ENCODE results near the gene LRBA. TPM values are rescaled to one million over a fixed set of nuclear protein-coding genes. Genes with fewer than 3 reads are reported as not detected.
A peak's percentile ranks its signal among the peaks of the same experiment; 100 is the strongest.

Gene LRBA
- total RNA-seq, 4 donors from 2014 or later = 8.5 to 18.0 (median 11.9) TPM

DNA sequence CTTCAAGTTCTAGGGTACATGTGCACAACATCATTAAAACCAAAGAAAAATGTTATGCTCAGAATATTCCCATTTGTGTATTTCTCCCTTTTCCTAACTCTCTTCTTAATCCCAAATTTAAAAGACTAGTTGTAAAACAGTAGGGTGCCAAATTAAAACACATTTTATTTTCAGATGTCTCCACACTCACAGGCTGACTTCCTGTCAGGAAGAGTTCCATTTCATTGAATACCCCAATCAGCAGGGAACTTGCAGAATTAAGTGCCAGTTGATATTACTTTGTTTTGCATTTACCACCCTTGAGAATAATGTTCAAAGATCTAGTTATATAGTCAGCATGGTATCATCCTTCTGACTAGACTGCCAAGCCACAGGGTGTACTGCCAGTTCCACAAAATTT, 225.2 kb downstream of the LRBA start:
- Histone ChIP-seq H3K4me3 (no peak overlapping the region), H3K4me1 (no peaks in the 10 kb centered on the region), H3K27ac (no peak overlapping the region), H3K9me3 (no peaks in the 10 kb centered on the region), H3K27me3 (no peaks in the 10 kb centered on the region), H3K36me3 (no peaks in the 10 kb centered on the region)
- no peak for DNase-seq
- intact Hi-C loops (cut with DNase I; ENCODE audit: low total_unique reads) (no loop called here), in situ Hi-C loops (cut with MboI; ENCODE audit: low sequenced_read_pairs in 4 of 4) (no loop called here)
- TF ChIP-seq CTCF (IDR thresholded peaks at IDR 0.05 in 4 of 5, conservative IDR thresholded peaks at IDR 0.05 in 1 of 5) (no peak), POLR2A (IDR thresholded peaks at IDR 0.05) (no peak)
- no peak for ATAC-seq

DNA sequence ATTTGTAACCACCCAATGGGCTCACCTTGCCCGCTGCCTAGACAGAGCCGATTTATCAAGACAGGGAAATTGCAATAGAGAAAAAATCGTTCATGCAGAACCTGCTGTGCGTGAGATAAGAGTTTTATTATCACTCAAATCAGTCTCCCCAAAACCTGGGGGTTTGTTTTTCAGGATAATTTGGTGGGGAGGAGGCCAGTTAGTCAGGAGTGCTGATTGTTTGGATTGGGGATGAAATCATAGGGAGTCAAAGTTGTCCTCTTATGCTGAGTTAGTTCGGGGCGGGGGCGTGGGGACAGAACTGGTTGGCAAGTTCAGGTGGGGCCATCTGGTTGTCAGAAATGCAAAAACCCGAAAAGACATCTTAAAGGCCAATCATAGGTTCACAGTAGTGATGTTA, 230.1 kb downstream of the LRBA start:
- DNase-seq = no peak
- in situ Hi-C loops (cut with MboI; ENCODE audit: low sequenced_read_pairs in 4 of 4) (no loop called here), intact Hi-C loops (cut with DNase I; ENCODE audit: low total_unique reads) (no loop called here)
- Histone ChIP-seq H3K27ac (no peak overlapping the region), H3K36me3 (no peaks in the 10 kb centered on the region), H3K4me3 (no peak overlapping the region), H3K4me1 (peaks cover 0 to 9% of the 10 kb centered on the region in 2 donors), H3K27me3 (no peaks in the 10 kb centered on the region), H3K9me3 (no peaks in the 10 kb centered on the region)
- no peak for ATAC-seq
- no peak for TF ChIP-seq POLR2A (IDR thresholded peaks at IDR 0.05)
- TF ChIP-seq CTCF (IDR thresholded peaks at IDR 0.05 in 4 of 5, conservative IDR thresholded peaks at IDR 0.05 in 1 of 5) = no peak

DNA sequence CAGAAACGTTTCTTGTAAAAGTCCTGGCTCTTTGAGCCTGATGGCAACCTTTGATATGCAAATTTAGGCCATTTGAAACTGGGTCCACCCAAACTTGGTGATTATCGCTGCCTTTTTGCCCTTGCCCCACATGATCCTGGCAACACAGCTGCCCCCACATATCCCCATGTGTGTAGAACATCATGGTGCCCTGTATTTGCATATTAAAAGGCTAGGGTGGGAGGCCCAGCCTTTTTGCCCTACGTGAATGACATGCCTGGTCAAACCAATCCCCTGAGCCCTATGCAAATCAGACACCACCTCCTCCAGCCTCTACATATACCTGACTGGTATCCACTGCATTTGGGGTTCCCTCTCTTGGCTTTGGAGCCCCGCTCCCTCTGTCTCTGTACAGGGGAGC, 230.8 kb downstream of the LRBA start:
- Histone ChIP-seq H3K4me1 (peaks cover 0 to 9% of the 10 kb centered on the region in 2 donors), H3K9me3 (no peaks in the 10 kb centered on the region), H3K27ac (no peak overlapping the region), H3K4me3 (no peak overlapping the region), H3K27me3 (no peaks in the 10 kb centered on the region), H3K36me3 (no peaks in the 10 kb centered on the region)
- intact Hi-C loops (cut with DNase I; ENCODE audit: low total_unique reads) = no loop called here
- in situ Hi-C loops (cut with MboI; ENCODE audit: low sequenced_read_pairs in 4 of 4) = no loop called here
- DNase-seq (no peak), ATAC-seq (no peak)
- TF ChIP-seq CTCF (IDR thresholded peaks at IDR 0.05 in 4 of 5, conservative IDR thresholded peaks at IDR 0.05 in 1 of 5) = no peak
- TF ChIP-seq POLR2A (IDR thresholded peaks at IDR 0.05) = no peak

DNA sequence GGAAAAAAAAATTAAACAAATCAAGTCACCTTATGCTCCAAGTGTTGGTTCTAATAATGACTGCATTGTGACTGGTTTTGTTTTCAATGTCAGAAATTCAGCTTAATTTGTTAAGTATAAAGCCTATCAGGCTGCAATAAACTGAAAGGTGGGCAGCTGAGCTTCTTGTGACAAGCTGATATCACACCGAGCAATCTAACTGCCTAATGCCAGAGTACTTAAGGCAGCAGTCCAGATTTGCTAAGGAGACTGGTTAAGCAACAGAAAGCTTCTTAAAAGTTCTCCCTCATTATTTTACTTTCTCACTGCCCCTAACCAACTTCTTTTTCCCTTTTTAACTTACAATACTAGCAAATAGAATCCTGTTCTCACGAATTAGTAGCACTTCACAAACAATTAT, 232.2 kb downstream of the LRBA start:
- no peaks in the 10 kb centered on the region for H3K27me3 ChIP-seq
- no peaks in the 10 kb centered on the region for H3K9me3 ChIP-seq
- intact Hi-C loops (cut with DNase I; ENCODE audit: low total_unique reads) (no loop called here), in situ Hi-C loops (cut with MboI; ENCODE audit: low sequenced_read_pairs in 4 of 4) (no loop called here)
- ATAC-seq (no peak), DNase-seq (no peak)
- peaks cover 0 to 9% of the 10 kb centered on the region in 2 donors for H3K4me1 ChIP-seq
- no peaks in the 10 kb centered on the region for H3K36me3 ChIP-seq
- no peak overlapping the region for H3K4me3 ChIP-seq
- TF ChIP-seq POLR2A (IDR thresholded peaks at IDR 0.05) = no peak
- no peak for TF ChIP-seq CTCF (IDR thresholded peaks at IDR 0.05 in 4 of 5, conservative IDR thresholded peaks at IDR 0.05 in 1 of 5)
- no peak overlapping the region for H3K27ac ChIP-seq

- peaks cover 0 to 9% of the 10 kb centered on the region in 2 donors for H3K4me1 ChIP-seq
- intact Hi-C loops (cut with DNase I; ENCODE audit: low total_unique reads) (no loop called here), in situ Hi-C loops (cut with MboI; ENCODE audit: low sequenced_read_pairs in 4 of 4) (no loop called here)
- no peak overlapping the region for H3K4me3 ChIP-seq
- H3K36me3 ChIP-seq = no peaks in the 10 kb centered on the region
- H3K9me3 ChIP-seq = no peaks in the 10 kb centered on the region
- DNase-seq (no peak), ATAC-seq (no peak)
- peak overlapping the region in 1 of 4 donors; percentile 13 for H3K27ac ChIP-seq
- no peaks in the 10 kb centered on the region for H3K27me3 ChIP-seq
- TF ChIP-seq CTCF (IDR thresholded peaks at IDR 0.05 in 4 of 5, conservative IDR thresholded peaks at IDR 0.05 in 1 of 5) (no peak), POLR2A (IDR thresholded peaks at IDR 0.05) (no peak)
Measured at GRCh38 chr4:150782311-150782710, 232.8 kb downstream of the LRBA start.

Measured in gastrocnemius medialis (tissue), 4 donors.